Measurements from ENCODE around the gene GPR25. TPM values are rescaled to one million over a fixed set of nuclear protein-coding genes. Genes with fewer than 3 reads are reported as not detected.
"Not testable (repeated sequence)": the region's sequence is repeated elsewhere in the genome, so short reads cannot be mapped to it uniquely, and the experiment has no call there.

Gene GPR25
- polyA plus RNA-seq, 1 donor (not counting 4 experiments of a cell fraction or from before 2014, with no cell fraction given) = not detected

DNA sequence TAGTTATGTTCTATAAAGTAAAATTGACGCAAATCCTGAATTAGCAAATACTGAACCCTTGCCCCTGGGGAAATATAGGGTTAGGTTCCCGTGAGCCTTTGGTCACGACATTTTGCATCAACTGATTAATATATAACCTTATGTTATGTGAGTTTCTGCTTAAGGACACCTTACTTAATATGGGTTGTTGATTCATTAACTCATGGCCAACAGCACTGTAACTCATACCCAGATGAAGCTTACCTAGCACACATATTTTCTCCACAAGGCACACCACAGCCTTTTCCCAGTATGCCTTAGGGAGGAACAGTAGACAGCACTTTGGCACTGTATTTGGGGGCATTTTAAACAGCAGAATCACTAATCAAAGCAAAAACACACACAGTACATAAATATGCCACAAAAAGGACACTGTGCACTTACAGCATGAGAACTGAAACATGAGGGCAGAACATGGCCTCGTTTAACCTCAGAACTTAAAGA is 37.0 kb downstream of the GPR25 start:
- FAIRE-seq (no peak), DNase-seq (ENCODE audit: low read depth, low spot score) (no peak)
- Histone ChIP-seq H2AFZ (ENCODE audit: control insufficient read depth, low read length) (no peak overlapping the region), H3K9ac (ENCODE audit: control insufficient read depth, extremely low read depth, insufficient read depth, low read length) (no peak overlapping the region), H3K4me3 (ENCODE audit: control insufficient read depth in 2 of 3, extremely low read depth in 1 of 3, insufficient read depth in 2 of 3, low read depth in 1 of 3, low read length in 3 of 3) (no peak overlapping the region), H3K4me2 (ENCODE audit: control insufficient read depth, extremely low read depth, insufficient read depth, low read depth, low read length) (no peak overlapping the region), H3K27ac (ENCODE audit: control insufficient read depth, insufficient read depth, low read length) (no peak overlapping the region), H3K9me1 (ENCODE audit: control insufficient read depth, extremely low read depth, insufficient read depth, low read length) (peaks cover 9% of the 10 kb centered on the region), H3K79me2 (ENCODE audit: control insufficient read depth, insufficient read depth, low read length) (no peaks in the 10 kb centered on the region), H3K9me3 (ENCODE audit: control insufficient read depth, low read depth, low read length) (no peaks in the 10 kb centered on the region), H3K27me3 (ENCODE audit: control insufficient read depth, extremely low read depth, insufficient read depth, low read length) (no peaks in the 10 kb centered on the region), H3K36me3 (ENCODE audit: control insufficient read depth in 2 of 2, extremely low read depth in 1 of 2, insufficient read depth in 2 of 2, low read length in 2 of 2) (peaks cover 28% of the 10 kb centered on the region in 2 experiments), H3K4me1 (ENCODE audit: control insufficient read depth, extremely low read depth, insufficient read depth, low read length) (peaks cover 48% of the 10 kb centered on the region), H4K20me1 (ENCODE audit: control insufficient read depth, extremely low read depth, insufficient read depth, low read length) (peaks cover 4% of the 10 kb centered on the region)
- dilution Hi-C loops (cut with MboI; ENCODE audit: extremely low pct_ligation_motif_present, low sequenced_read_pairs) = no loop called here
- TF ChIP-seq EZH2 (IDR thresholded peaks at IDR 0.05; ENCODE audit: low read length) (no peak), CTCF (optimal IDR thresholded peaks at IDR 0.05 in 1 of 3, IDR thresholded peaks at IDR 0.05 in 1 of 3, conservative IDR thresholded peaks at IDR 0.05 in 1 of 3; ENCODE audit: extremely low read depth in 1 of 3, insufficient read depth in 2 of 3, low read length in 3 of 3) (no peak)

- no peak for DNase-seq (ENCODE audit: low read depth, low spot score)
- no peak overlapping the region for H2AFZ ChIP-seq (ENCODE audit: control insufficient read depth, low read length)
- no peak for TF ChIP-seq CTCF (optimal IDR thresholded peaks at IDR 0.05 in 1 of 3, IDR thresholded peaks at IDR 0.05 in 1 of 3, conservative IDR thresholded peaks at IDR 0.05 in 1 of 3; ENCODE audit: extremely low read depth in 1 of 3, insufficient read depth in 2 of 3, low read length in 3 of 3)
- TF ChIP-seq EZH2 (IDR thresholded peaks at IDR 0.05; ENCODE audit: low read length) = no peak
- no peak overlapping the region for H3K4me2 ChIP-seq (ENCODE audit: control insufficient read depth, extremely low read depth, insufficient read depth, low read depth, low read length)
- H3K9me1 ChIP-seq (ENCODE audit: control insufficient read depth, extremely low read depth, insufficient read depth, low read length) = peaks cover 5% of the 10 kb centered on the region
- H3K9me3 ChIP-seq (ENCODE audit: control insufficient read depth, low read depth, low read length) = no peaks in the 10 kb centered on the region
- dilution Hi-C loops (cut with MboI; ENCODE audit: extremely low pct_ligation_motif_present, low sequenced_read_pairs) = no loop called here
- peaks cover 4% of the 10 kb centered on the region for H4K20me1 ChIP-seq (ENCODE audit: control insufficient read depth, extremely low read depth, insufficient read depth, low read length)
- H3K9ac ChIP-seq (ENCODE audit: control insufficient read depth, extremely low read depth, insufficient read depth, low read length) = no peak overlapping the region
- no peak overlapping the region for H3K27ac ChIP-seq (ENCODE audit: control insufficient read depth, insufficient read depth, low read length)
- no peak for FAIRE-seq
- H3K36me3 ChIP-seq (ENCODE audit: control insufficient read depth in 2 of 2, extremely low read depth in 1 of 2, insufficient read depth in 2 of 2, low read length in 2 of 2) = peaks cover 28 to 31% of the 10 kb centered on the region in 2 experiments
- peaks cover 33% of the 10 kb centered on the region for H3K4me1 ChIP-seq (ENCODE audit: control insufficient read depth, extremely low read depth, insufficient read depth, low read length)
- no peaks in the 10 kb centered on the region for H3K27me3 ChIP-seq (ENCODE audit: control insufficient read depth, extremely low read depth, insufficient read depth, low read length)
- H3K79me2 ChIP-seq (ENCODE audit: control insufficient read depth, insufficient read depth, low read length) = no peaks in the 10 kb centered on the region
- H3K4me3 ChIP-seq (ENCODE audit: control insufficient read depth in 2 of 3, extremely low read depth in 1 of 3, insufficient read depth in 2 of 3, low read depth in 1 of 3, low read length in 3 of 3) = no peak overlapping the region
These were observed 38.6 kb downstream of the GPR25 start for GRCh38 chr1:200911361-200911760.

DNA sequence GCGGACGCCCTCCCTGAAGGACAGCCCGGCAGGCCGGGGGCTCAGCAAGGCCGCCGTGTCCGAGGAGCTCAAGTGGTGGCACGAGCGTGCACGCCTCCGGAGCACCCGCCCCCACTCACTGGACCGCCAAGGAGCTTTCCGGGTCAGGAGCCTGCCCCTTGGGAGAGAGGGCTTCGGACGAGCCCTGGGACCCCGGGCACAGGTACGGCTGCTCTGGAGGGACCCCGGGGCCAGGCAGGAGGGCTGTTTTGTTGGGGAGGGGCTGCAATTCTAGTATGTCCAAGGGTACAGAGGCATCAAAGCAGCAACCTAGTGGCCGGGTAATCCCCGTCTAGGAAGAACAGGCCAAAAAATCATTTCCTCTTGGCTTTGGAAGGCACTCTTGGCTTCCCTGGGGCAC is 39.2 kb downstream of the GPR25 start:
- H3K79me2 ChIP-seq (ENCODE audit: control insufficient read depth, insufficient read depth, low read length); FAIRE-seq; dilution Hi-C loops (cut with MboI; ENCODE audit: extremely low pct_ligation_motif_present, low sequenced_read_pairs); H3K9me1 ChIP-seq (ENCODE audit: control insufficient read depth, extremely low read depth, insufficient read depth, low read length); H3K9ac ChIP-seq (ENCODE audit: control insufficient read depth, extremely low read depth, insufficient read depth, low read length); H2AFZ ChIP-seq (ENCODE audit: control insufficient read depth, low read length); H3K4me3 ChIP-seq (ENCODE audit: control insufficient read depth in 2 of 3, extremely low read depth in 1 of 3, insufficient read depth in 2 of 3, low read depth in 1 of 3, low read length in 3 of 3); H3K27ac ChIP-seq (ENCODE audit: control insufficient read depth, insufficient read depth, low read length); H3K4me2 ChIP-seq (ENCODE audit: control insufficient read depth, extremely low read depth, insufficient read depth, low read depth, low read length); H4K20me1 ChIP-seq (ENCODE audit: control insufficient read depth, extremely low read depth, insufficient read depth, low read length); DNase-seq (ENCODE audit: low read depth, low spot score); H3K9me3 ChIP-seq (ENCODE audit: control insufficient read depth, low read depth, low read length); H3K27me3 ChIP-seq (ENCODE audit: control insufficient read depth, extremely low read depth, insufficient read depth, low read length): not testable (repeated sequence)
- peaks cover 28 to 31% of the 10 kb centered on the region in 2 experiments for H3K36me3 ChIP-seq (ENCODE audit: control insufficient read depth in 2 of 2, extremely low read depth in 1 of 2, insufficient read depth in 2 of 2, low read length in 2 of 2)
- peaks cover 32% of the 10 kb centered on the region for H3K4me1 ChIP-seq (ENCODE audit: control insufficient read depth, extremely low read depth, insufficient read depth, low read length)

Data from keratinocyte (primary cell).